GM04503 (cell line): ENCODE data around the gene SNCB.

Source experiments
- DNase-seq: peaks from one replicate; pipeline ENCODE4 v3.0.0-alpha.2; 2012; ENCODE audit warnings: low read depth

Gene SNCB

GRCh38 chr5:176660860-176661641 lies 30.7 kb upstream of the SNCB start:
- no peak for DNase-seq

GRCh38 chr5:176660530-176660859 lies 30.2 kb upstream of the SNCB start:
- no peak for DNase-seq

GRCh38 chr5:176659860-176660461 lies 29.6 kb upstream of the SNCB start:
- DNase-seq = no peak

GRCh38 chr5:176659512-176659839 lies 29.1 kb upstream of the SNCB start:
- no peak for DNase-seq

- DNase-seq = no peak
Measured at GRCh38 chr5:176658817-176659511, 28.6 kb upstream of the SNCB start.

GRCh38 chr5:176658007-176658599 lies 27.8 kb upstream of the SNCB start:
- no peak for DNase-seq

- DNase-seq = no peak
Measured at GRCh38 chr5:176656467-176656990, 26.2 kb upstream of the SNCB start.

- no peak for DNase-seq
Measured at GRCh38 chr5:176654856-176655255, 24.5 kb upstream of the SNCB start.

GRCh38 chr5:176653401-176654385 lies 23.4 kb upstream of the SNCB start:
- no peak for DNase-seq

GRCh38 chr5:176652136-176652535 lies 21.8 kb upstream of the SNCB start:
- no peak for DNase-seq

- no peak for DNase-seq
Measured at GRCh38 chr5:176651472-176651980, 21.2 kb upstream of the SNCB start.

GRCh38 chr5:176650354-176650884 lies 20.1 kb upstream of the SNCB start:
- no peak for DNase-seq

- no peak for DNase-seq
Measured at GRCh38 chr5:176648474-176649194, 18.3 kb upstream of the SNCB start.

GRCh38 chr5:176647843-176648473 lies 17.6 kb upstream of the SNCB start:
- no peak for DNase-seq

GRCh38 chr5:176647030-176647842 lies 16.9 kb upstream of the SNCB start, which contains the start of gene TSPAN17:
TSPAN17 (plus strand) TSS chr5:176647484; CDS start chr5:176647616, 132 bp downstream.
- DNase-seq = peak; percentile 84

- no peak for DNase-seq
Measured at GRCh38 chr5:176646707-176647029, 16.3 kb upstream of the SNCB start.

GRCh38 chr5:176646049-176646706 lies 15.8 kb upstream of the SNCB start:
- no peak for DNase-seq

GRCh38 chr5:176644878-176645670 lies 14.7 kb upstream of the SNCB start:
- DNase-seq = no peak
